Lung (tissue), 12 donors: ENCODE measurements around the gene JAM2. TPM values are rescaled to one million over a fixed set of nuclear protein-coding genes. Genes with fewer than 3 reads are reported as not detected.

Source experiments
- ATAC-seq: fragments of 200-7000 bp; cut with Tn5 transposase; one replicate; pipeline ENCODE4 v1.9.1; 2020; ENCODE audit warnings: moderate number of reproducible peaks; ENCODE audit not compliant: insufficient read depth, low FRiP score
- DNase-seq, 3 donors: peaks; one replicate each; pipeline ENCODE4 v3.0.0-alpha.2; 2013 to 2017
- H3K27ac ChIP-seq, 2 donors: one replicate each; pipeline ENCODE4 v1.5.1; 2013; ENCODE audit warnings: mild to moderate bottlenecking in 2 of 2, moderate library complexity in 2 of 2, control low read depth in 1 of 2, inconsistent platforms in 1 of 2, low read depth in 1 of 2, low read length in 1 of 2
- H3K27me3 ChIP-seq, 3 donors: one replicate each; pipeline ENCODE4 v1.5.1; 2013; ENCODE audit warnings: low read length in 2 of 3; ENCODE audit not compliant: control insufficient read depth in 3 of 3, insufficient read depth in 3 of 3
- H3K36me3 ChIP-seq, 4 donors: one replicate each; pipeline ENCODE4 v1.5.1; 2013; ENCODE audit warnings: low read length in 4 of 4, mild to moderate bottlenecking in 1 of 4, moderate library complexity in 1 of 4; ENCODE audit not compliant: control insufficient read depth in 4 of 4, insufficient read depth in 4 of 4
- H3K4me1 ChIP-seq, 5 donors: one replicate each; pipeline ENCODE4 v1.5.1; 2013; ENCODE audit warnings: low read length in 5 of 5, mild to moderate bottlenecking in 2 of 5, moderate library complexity in 1 of 5; ENCODE audit not compliant: control insufficient read depth in 5 of 5, insufficient read depth in 5 of 5
- H3K4me3 ChIP-seq: one replicate; pipeline ENCODE4 v1.5.1; 2013; ENCODE audit warnings: mild to moderate bottlenecking, control low read depth, moderate library complexity
- H3K9ac ChIP-seq, 2 donors: one replicate each; pipeline ENCODE4 v1.5.1; 2013; ENCODE audit warnings: low read length in 2 of 2, control low read depth in 1 of 2; ENCODE audit not compliant: insufficient read depth in 1 of 2
- H3K9me3 ChIP-seq, 4 donors: one replicate each; pipeline ENCODE4 v1.5.1; 2013; ENCODE audit warnings: low read length in 3 of 4, mild to moderate bottlenecking in 1 of 4, moderate library complexity in 1 of 4; ENCODE audit not compliant: control insufficient read depth in 4 of 4, insufficient read depth in 3 of 4
- CTCF ChIP-seq: IDR thresholded peaks from 2 replicates; pipeline ENCODE4 v1.5.1; 2012; ENCODE audit warnings: mild to moderate bottlenecking; ENCODE audit errors: control extremely low read depth, extremely low read depth
- WGBS, 2 donors: extraction: QIAGEN DNeasy Blood & Tissue Kit; methylation state at CpG; one replicate each; pipeline ENCODE4 v1.1.7; 2013; 5-methylcytosine and 5-hydroxymethylcytosine counted together
- polyA plus RNA-seq, 2 donors: library from polyadenylated mRNA; stranded (reverse); fragments of 200-250 nt; gene quantifications; one replicate each; pipeline ENCODE4 v1.2.1, GENCODE V29; 2013
- total RNA-seq, 2 donors: library from RNA; depleted of rRNA in 1 of 2; stranded (reverse); fragments of >200 nt in 1 of 2; gene quantifications; one replicate each; pipeline ENCODE4 v1.2.1, GENCODE V29; 2014 to 2021
- donor health status: control.
- donor health status: control.
- donor health status: Bipolar disorder and iron deficiency.
- donor health status: healthy.
- donor health status: DM: yes; HTN: yes; CAD: no.

JAM2 gene
- total and polyA plus RNA-seq, 4 donors, result 11.1 to 57.1 (median 14.4) TPM

- peaks cover 0 to 2% (median 0%) of the 10 kb centered on the region in 5 donors for H3K4me1 ChIP-seq
These were observed 21.2 kb downstream of the JAM2 start for GRCh38 chr21:25660233-25660632.

GRCh38 chr21:25664491-25664931 is 25.5 kb downstream of the JAM2 start:
- no peak for DNase-seq
- no peak for ATAC-seq
- peaks cover 0 to 2% (median 0%) of the 10 kb centered on the region in 5 donors for H3K4me1 ChIP-seq
- TF ChIP-seq CTCF, result no peak
- peak overlapping the region in 1 of 2 donors; percentile 29 for H3K27ac ChIP-seq
- no peak overlapping the region for H3K4me3 ChIP-seq
- H3K36me3 ChIP-seq, result no peaks in the 10 kb centered on the region
- H3K9ac ChIP-seq, result no peak overlapping the region
- H3K27me3 ChIP-seq, result no peaks in the 10 kb centered on the region
- H3K9me3 ChIP-seq, result no peaks in the 10 kb centered on the region
- 83 to 85% methylated on average over 4 of the region's 4 CpGs for whole genome bisulfite sequencing, 2 donors

More at GRCh38 chr21:25660233-25660632, 21.2 kb downstream of the JAM2 start:
- H3K27ac ChIP-seq, result no peak overlapping the region
- H3K36me3 ChIP-seq, result no peaks in the 10 kb centered on the region
- no peak for TF ChIP-seq CTCF
- no peak overlapping the region for H3K4me3 ChIP-seq
- DNase-seq (no peak), ATAC-seq (no peak)
- H3K9me3 ChIP-seq, result no peaks in the 10 kb centered on the region
- WGBS, 2 donors, result 34 to 54% methylated on average over 1 of the region's 1 CpG
- no peaks in the 10 kb centered on the region for H3K27me3 ChIP-seq
- H3K9ac ChIP-seq, result no peak overlapping the region

- TF ChIP-seq CTCF, result no peak
- Histone ChIP-seq H3K9me3 (peaks cover 0 to 2% (median 0%) of the 10 kb centered on the region in 4 donors), H3K27ac (peak overlapping the region in 1 of 2 donors; percentile 51), H3K27me3 (no peaks in the 10 kb centered on the region), H3K36me3 (no peaks in the 10 kb centered on the region), H3K9ac (no peak overlapping the region), H3K4me1 (peaks cover 0 to 5% (median 0%) of the 10 kb centered on the region in 5 donors), H3K4me3 (no peak overlapping the region)
- DNase-seq (peak in 1 of 3 donors; percentile 11), ATAC-seq (no peak)
These were observed 31.7 kb downstream of the JAM2 start for GRCh38 chr21:25670726-25671125.

- H3K27ac ChIP-seq, result no peak overlapping the region
- DNase-seq (no peak), ATAC-seq (no peak)
These were observed 37.4 kb downstream of the JAM2 start for GRCh38 chr21:25676451-25676850.

More at GRCh38 chr21:25676451-25676850, 37.4 kb downstream of the JAM2 start:
- no peaks in the 10 kb centered on the region for H3K4me1 ChIP-seq
- H3K9me3 ChIP-seq, result peaks cover 0 to 2% (median 0%) of the 10 kb centered on the region in 4 donors
- TF ChIP-seq CTCF, result no peak
- no peak overlapping the region for H3K9ac ChIP-seq
- no peaks in the 10 kb centered on the region for H3K27me3 ChIP-seq
- no peak overlapping the region for H3K4me3 ChIP-seq
- no peaks in the 10 kb centered on the region for H3K36me3 ChIP-seq
